H9 (cell line): ENCODE results near the gene LAMP5. TPM values are rescaled to one million over a fixed set of nuclear protein-coding genes. Genes with fewer than 3 reads are reported as not detected.

Source experiments
- DNase-seq: peaks from one replicate; pipeline ENCODE4 v3.0.0-alpha.2; 2017
- H2AFZ ChIP-seq: one replicate; pipeline ENCODE4 v1.6.1; 2013; ENCODE audit warnings: mild to moderate bottlenecking, low read length, control low read depth, moderate library complexity
- H2AK5ac ChIP-seq: 2 replicates; pipeline ENCODE4 v1.6.1; 2013; ENCODE audit warnings: low read length, control low read depth, mixed read lengths; ENCODE audit not compliant: insufficient read length
- H2BK120ac ChIP-seq: one replicate; pipeline ENCODE4 v1.6.1; 2013; ENCODE audit warnings: low read depth, mild to moderate bottlenecking, low read length, control low read depth, inconsistent platforms; ENCODE audit not compliant: poor library complexity, severe bottlenecking
- H2BK12ac ChIP-seq: 2 replicates; pipeline ENCODE4 v1.6.1; 2013; ENCODE audit warnings: low read length, control low read depth, mixed read lengths, low read depth; ENCODE audit not compliant: insufficient read length
- H2BK15ac ChIP-seq: 2 replicates; pipeline ENCODE4 v1.6.1; 2013; ENCODE audit warnings: low read depth, low read length, control low read depth
- H2BK20ac ChIP-seq: one replicate; pipeline ENCODE4 v1.6.1; 2013; ENCODE audit warnings: low read depth, mild to moderate bottlenecking, low read length, control low read depth, inconsistent platforms; ENCODE audit not compliant: poor library complexity, severe bottlenecking
- H2BK5ac ChIP-seq: 2 replicates; pipeline ENCODE4 v1.6.1; 2013; ENCODE audit warnings: low read length, control low read depth, mixed read lengths; ENCODE audit not compliant: insufficient read length
- H3K14ac ChIP-seq: 2 replicates; pipeline ENCODE4 v1.6.1; 2013; ENCODE audit warnings: low read length, control low read depth; ENCODE audit not compliant: insufficient read depth
- H3K18ac ChIP-seq: 2 replicates; pipeline ENCODE4 v1.6.1; 2013; ENCODE audit warnings: low read depth, mild to moderate bottlenecking, mixed read lengths, low read length, control low read depth; ENCODE audit not compliant: insufficient read length
- H3K23ac ChIP-seq: 2 replicates; pipeline ENCODE4 v1.6.1; 2013; ENCODE audit warnings: low read length, control low read depth, mixed read lengths, low read depth; ENCODE audit not compliant: insufficient read length
- H3K23me2 ChIP-seq: 2 replicates; pipeline ENCODE4 v1.6.1; 2013; ENCODE audit warnings: low read depth, mild to moderate bottlenecking, mixed read lengths, low read length, control low read depth; ENCODE audit not compliant: insufficient read length, poor library complexity, severe bottlenecking
- H3K27ac ChIP-seq: 2 replicates; pipeline ENCODE4 v1.5.1; 2013; ENCODE audit warnings: low read length, control low read depth, mixed read lengths, low read depth; ENCODE audit not compliant: insufficient read length
- H3K27me3 ChIP-seq: 2 replicates; pipeline ENCODE4 v1.6.1; 2013; ENCODE audit warnings: low read length, control low read depth, inconsistent platforms; ENCODE audit not compliant: insufficient read depth
- H3K4ac ChIP-seq: 2 replicates; pipeline ENCODE4 v1.6.1; 2013; ENCODE audit warnings: low read depth, mild to moderate bottlenecking, control low read depth, inconsistent platforms, low read length, moderate library complexity
- H3K4me1 ChIP-seq: 2 replicates; pipeline ENCODE4 v1.6.1; 2013; ENCODE audit warnings: low read length, control low read depth, inconsistent platforms; ENCODE audit not compliant: insufficient read depth
- H3K4me2 ChIP-seq: 2 replicates; pipeline ENCODE4 v1.6.1; 2013; ENCODE audit warnings: low read length, control low read depth, mixed read lengths; ENCODE audit not compliant: insufficient read length, insufficient read depth
- H3K56ac ChIP-seq: 2 replicates; pipeline ENCODE4 v1.6.1; 2013; ENCODE audit warnings: low read depth, mild to moderate bottlenecking, mixed read lengths, low read length, control low read depth; ENCODE audit not compliant: insufficient read length
- H3K79me1 ChIP-seq: 2 replicates; pipeline ENCODE4 v1.6.1; 2013; ENCODE audit warnings: low read depth, mild to moderate bottlenecking, moderate library complexity, low read length, control low read depth, inconsistent platforms; ENCODE audit not compliant: insufficient read depth, poor library complexity, severe bottlenecking
- H3K79me2 ChIP-seq: 2 replicates; pipeline ENCODE4 v1.6.1; 2013; ENCODE audit warnings: low read length, control low read depth, inconsistent platforms; ENCODE audit not compliant: insufficient read depth
- H3K9ac ChIP-seq: 2 replicates; pipeline ENCODE4 v1.6.1; 2013; ENCODE audit warnings: low read length, control low read depth, mixed read lengths; ENCODE audit not compliant: insufficient read length; ENCODE audit errors: extremely low read depth
- H3K9me3 ChIP-seq: one replicate; pipeline ENCODE4 v1.6.1; 2013; ENCODE audit warnings: low read depth, low read length, inconsistent platforms; ENCODE audit not compliant: control insufficient read depth
- H3T11ph ChIP-seq: one replicate; pipeline ENCODE4 v1.6.1; 2013; ENCODE audit warnings: mild to moderate bottlenecking, low read length, control low read depth, inconsistent platforms
- H4K20me1 ChIP-seq: one replicate; pipeline ENCODE4 v1.6.1; 2013; ENCODE audit not compliant: control insufficient read depth, insufficient read length, insufficient read depth
- H4K5ac ChIP-seq: 2 replicates; pipeline ENCODE4 v1.6.1; 2013; ENCODE audit warnings: low read depth, mild to moderate bottlenecking, mixed read lengths, low read length, control low read depth; ENCODE audit not compliant: insufficient read length
- H4K8ac ChIP-seq: replicated peaks from 2 replicates; pipeline ENCODE4 v1.6.1; 2013; ENCODE audit warnings: low read length, control low read depth, mixed read lengths, low read depth; ENCODE audit not compliant: insufficient read length
- H4K91ac ChIP-seq: 2 replicates; pipeline ENCODE4 v1.6.1; 2013; ENCODE audit warnings: low read depth, mild to moderate bottlenecking, moderate library complexity, mixed read lengths, low read length, control low read depth; ENCODE audit not compliant: insufficient read length
- H3K27ac Mint-ChIP-seq, 3 experiments: 2 replicates in 2 of 3; 3 replicates in 1 of 3; pipeline ENCODE4 v1.8.0; 2020 to 2021; ENCODE audit warnings: mixed read lengths in 3 of 3, mild to moderate bottlenecking in 1 of 3, moderate library complexity in 1 of 3
- H3K27me3 Mint-ChIP-seq: 2 replicates; pipeline ENCODE4 v1.8.0; 2021; ENCODE audit warnings: low read depth, mild to moderate bottlenecking, moderate library complexity, mixed read lengths
- H3K36me3 Mint-ChIP-seq, 3 experiments: 2 replicates in 2 of 3; 3 replicates in 1 of 3; pipeline ENCODE4 v1.8.0; 2020 to 2021; ENCODE audit warnings: low read depth in 3 of 3, mixed read lengths in 3 of 3; ENCODE audit not compliant: insufficient read depth in 1 of 3
- H3K4me1 Mint-ChIP-seq, 2 experiments: 2 replicates each; pipeline ENCODE4 v1.8.0; 2020; ENCODE audit warnings: mixed read lengths in 2 of 2
- H3K4me3 Mint-ChIP-seq, 2 experiments: 2 replicates in 1 of 2; 3 replicates in 1 of 2; pipeline ENCODE4 v1.8.0; 2020 to 2021; ENCODE audit warnings: mild to moderate bottlenecking in 2 of 2, mixed read lengths in 2 of 2, moderate library complexity in 1 of 2
- H3K9me3 Mint-ChIP-seq, 2 experiments: 2 replicates in 1 of 2; 3 replicates in 1 of 2; pipeline ENCODE4 v1.8.0; 2020; ENCODE audit warnings: mild to moderate bottlenecking in 2 of 2, mixed read lengths in 2 of 2, moderate library complexity in 1 of 2
- CTCF ChIP-seq: fragments of 200-600 bp; sonication (generic); conservative IDR thresholded peaks from 3 replicates; pipeline ENCODE4 v1.8.0; 2021; ENCODE audit warnings: antibody characterized with exemption, mild to moderate bottlenecking
- WGBS: extraction: QIAGEN DNeasy Blood & Tissue Kit; methylation state at CpG from one replicate; pipeline ENCODE4 v1.1.7; 2013; ENCODE audit warnings: missing lambda C conversion rate, low lambda C conversion rate, mixed read lengths; ENCODE audit not compliant: insufficient read length; ENCODE audit errors: extremely low coverage; 5-methylcytosine and 5-hydroxymethylcytosine counted together
- total RNA-seq: library from RNA; stranded (reverse); gene quantifications from 2 replicates; pipeline ENCODE4 v1.2.1, GENCODE V29; 2021

Gene LAMP5
- total RNA-seq, 1 experiment from 2014 or later, result 0.35 TPM

- no peak overlapping the region for H3K4me3 Mint-ChIP-seq
- no peak for TF ChIP-seq CTCF
- Histone ChIP-seq H2BK15ac (no peak overlapping the region), H3K4ac (no peak overlapping the region), H2BK5ac (no peak overlapping the region), H4K8ac (no peak overlapping the region), H3K9me3 (no peaks in the 10 kb centered on the region), H4K91ac (no peak overlapping the region), H3K4me1 (no peaks in the 10 kb centered on the region), H3K23me2 (no peaks in the 10 kb centered on the region), H3K9ac (no peak overlapping the region), H3K23ac (no peak overlapping the region), H2AK5ac (no peak overlapping the region), H3K79me2 (no peaks in the 10 kb centered on the region), H3K14ac (no peak overlapping the region), H4K20me1 (no peaks in the 10 kb centered on the region), H4K5ac (no peak overlapping the region), H3T11ph (no peak overlapping the region), H2BK20ac (no peak overlapping the region), H2BK12ac (no peak overlapping the region), H3K56ac (no peak overlapping the region), H3K18ac (no peak overlapping the region), H2BK120ac (no peak overlapping the region), H3K27me3 (no peaks in the 10 kb centered on the region), H2AFZ (no peak overlapping the region), H3K79me1 (no peaks in the 10 kb centered on the region), H3K4me2 (no peak overlapping the region), H3K27ac (no peak overlapping the region)
- H3K9me3 Mint-ChIP-seq, result no peaks in the 10 kb centered on the region
- H3K27ac Mint-ChIP-seq, result no peak overlapping the region
- no CpG with 5 or more reads among the region's 4 CpGs for WGBS
- no peaks in the 10 kb centered on the region for H3K4me1 Mint-ChIP-seq
- DNase-seq, result no peak
- no peaks in the 10 kb centered on the region for H3K36me3 Mint-ChIP-seq
- H3K27me3 Mint-ChIP-seq, result no peaks in the 10 kb centered on the region
Measured at GRCh38 chr20:9476174-9476573, 38.2 kb upstream of the LAMP5 start.
